Duodenal mucosa (tissue), 2 donors: Measurements from ENCODE around the gene TTLL10.

Source experiments
- H3K27ac ChIP-seq: one replicate; pipeline ENCODE4 v1.7.0; 2013; ENCODE audit warnings: low read depth, low read length
- H3K27me3 ChIP-seq, 2 donors: one replicate each; pipeline ENCODE4 v1.7.0; 2013; ENCODE audit warnings: low read length in 2 of 2, control low read depth in 1 of 2; ENCODE audit not compliant: insufficient read depth in 2 of 2, control insufficient read depth in 1 of 2
- H3K36me3 ChIP-seq, 2 donors: one replicate each; pipeline ENCODE4 v1.7.0; 2013; ENCODE audit warnings: low read length in 2 of 2, control low read depth in 1 of 2; ENCODE audit not compliant: insufficient read depth in 2 of 2, control insufficient read depth in 1 of 2
- H3K4me1 ChIP-seq, 2 donors: one replicate each; pipeline ENCODE4 v1.7.0; 2013; ENCODE audit warnings: low read length in 2 of 2, control low read depth in 1 of 2; ENCODE audit not compliant: insufficient read depth in 2 of 2, control insufficient read depth in 1 of 2
- H3K4me3 ChIP-seq, 2 donors: one replicate each; pipeline ENCODE4 v1.7.0; 2013; ENCODE audit warnings: low read length in 2 of 2, low read depth in 1 of 2
- H3K9ac ChIP-seq, 2 donors: one replicate each; pipeline ENCODE4 v1.7.0; 2013; ENCODE audit warnings: low read length in 2 of 2, low read depth in 1 of 2
- H3K9me3 ChIP-seq, 2 donors: one replicate each; pipeline ENCODE4 v1.7.0; 2013; ENCODE audit warnings: low read length in 2 of 2, control low read depth in 1 of 2; ENCODE audit not compliant: control insufficient read depth in 1 of 2

Gene TTLL10

GRCh38 chr1:1215080-1215676 lies 41.5 kb downstream of the TTLL10 start:
- Histone ChIP-seq H3K36me3 (peaks cover 9 to 41% of the 10 kb centered on the region in 2 donors), H3K27ac (no peak overlapping the region)

GRCh38 chr1:1215881-1216605 lies 42.4 kb downstream of the TTLL10 start:
- H3K9me3 ChIP-seq = no peaks in the 10 kb centered on the region
- H3K27ac ChIP-seq = no peak overlapping the region
- peaks cover 14 to 49% of the 10 kb centered on the region in 2 donors for H3K36me3 ChIP-seq
- H3K4me3 ChIP-seq = no peak overlapping the region
- H3K4me1 ChIP-seq = peaks cover 8 to 15% of the 10 kb centered on the region in 2 donors
- H3K9ac ChIP-seq = no peak overlapping the region
- H3K27me3 ChIP-seq = no peaks in the 10 kb centered on the region

More at GRCh38 chr1:1215080-1215676, 41.5 kb downstream of the TTLL10 start:
- no peak overlapping the region for H3K9ac ChIP-seq
- no peak overlapping the region for H3K4me3 ChIP-seq
- H3K4me1 ChIP-seq = peaks cover 8 to 15% of the 10 kb centered on the region in 2 donors
- no peaks in the 10 kb centered on the region for H3K9me3 ChIP-seq
- no peaks in the 10 kb centered on the region for H3K27me3 ChIP-seq

GRCh38 chr1:1216770-1217620 lies 43.3 kb downstream of the TTLL10 start:
- Histone ChIP-seq H3K27me3 (no peaks in the 10 kb centered on the region), H3K9me3 (no peaks in the 10 kb centered on the region), H3K9ac (no peak overlapping the region), H3K4me3 (no peak overlapping the region), H3K36me3 (peaks cover 18 to 59% of the 10 kb centered on the region in 2 donors), H3K4me1 (peaks cover 8 to 15% of the 10 kb centered on the region in 2 donors), H3K27ac (no peak overlapping the region)

GRCh38 chr1:1217621-1218523 lies 44.2 kb downstream of the TTLL10 start:
- Histone ChIP-seq H3K9me3 (no peaks in the 10 kb centered on the region), H3K27me3 (no peaks in the 10 kb centered on the region), H3K9ac (no peak overlapping the region), H3K27ac (no peak overlapping the region), H3K36me3 (peaks cover 25 to 66% of the 10 kb centered on the region in 2 donors), H3K4me1 (peaks cover 8 to 21% of the 10 kb centered on the region in 2 donors), H3K4me3 (no peak overlapping the region)

- no peaks in the 10 kb centered on the region for H3K27me3 ChIP-seq
- peaks cover 4 to 17% of the 10 kb centered on the region in 2 donors for H3K4me1 ChIP-seq
- H3K9ac ChIP-seq = no peak overlapping the region
- H3K4me3 ChIP-seq = no peak overlapping the region
- H3K27ac ChIP-seq = no peak overlapping the region
- H3K36me3 ChIP-seq = peaks cover 30 to 73% of the 10 kb centered on the region in 2 donors
- no peaks in the 10 kb centered on the region for H3K9me3 ChIP-seq
Observed at GRCh38 chr1:1218524-1219200, 45.0 kb downstream of the TTLL10 start.

- Histone ChIP-seq H3K27me3 (no peaks in the 10 kb centered on the region), H3K36me3 (peaks cover 30 to 80% of the 10 kb centered on the region in 2 donors), H3K9ac (no peak overlapping the region), H3K4me3 (no peak overlapping the region), H3K27ac (no peak overlapping the region), H3K9me3 (no peaks in the 10 kb centered on the region), H3K4me1 (peaks cover 4 to 11% of the 10 kb centered on the region in 2 donors)
Observed at GRCh38 chr1:1219341-1219740, 45.7 kb downstream of the TTLL10 start.

GRCh38 chr1:1220197-1220596 lies 46.5 kb downstream of the TTLL10 start:
- Histone ChIP-seq H3K36me3 (peaks cover 30 to 86% of the 10 kb centered on the region in 2 donors), H3K27ac (no peak overlapping the region), H3K4me1 (peaks cover 2 to 7% of the 10 kb centered on the region in 2 donors), H3K4me3 (no peak overlapping the region), H3K9me3 (no peaks in the 10 kb centered on the region), H3K9ac (no peak overlapping the region), H3K27me3 (no peaks in the 10 kb centered on the region)

- peaks cover 32 to 90% of the 10 kb centered on the region in 2 donors for H3K36me3 ChIP-seq
Observed at GRCh38 chr1:1221887-1222574, 48.4 kb downstream of the TTLL10 start.

More at GRCh38 chr1:1221887-1222574, 48.4 kb downstream of the TTLL10 start:
- Histone ChIP-seq H3K4me1 (peaks cover 0 to 7% of the 10 kb centered on the region in 2 donors), H3K4me3 (no peak overlapping the region), H3K27ac (no peak overlapping the region), H3K9ac (no peak overlapping the region), H3K27me3 (no peaks in the 10 kb centered on the region), H3K9me3 (no peaks in the 10 kb centered on the region)
